DMS53 treated with DMSO at 0.1 percent for 48 hours (cell line): ENCODE results near the gene CISD3.

Experiments
- DNase-seq: peaks from one replicate; lab custom pipeline; 2025; ENCODE audit not compliant: unreplicated experiment; lab: John Stamatoyannopoulos, UW

Gene CISD3

DNA sequence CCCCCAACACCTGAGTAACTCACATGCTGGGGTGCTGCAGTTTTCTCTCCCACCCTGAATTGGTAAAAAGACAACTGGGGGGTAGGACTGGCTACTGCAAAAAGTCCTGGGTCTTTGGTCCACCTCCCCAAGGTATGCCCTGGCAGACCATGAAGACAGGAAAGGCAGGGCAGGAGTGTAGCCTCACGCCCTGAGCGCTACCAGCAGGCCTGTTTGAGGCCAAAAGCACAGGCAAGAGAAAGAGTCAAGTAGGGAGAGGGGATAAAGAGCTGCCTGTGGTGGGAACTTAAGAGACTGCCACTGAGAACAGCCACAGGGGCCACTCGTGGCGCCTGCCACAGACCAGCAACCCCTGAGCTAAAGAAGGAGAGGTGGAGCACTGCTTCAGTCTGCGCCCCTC, 36.2 kb downstream of the CISD3 start:
- DNase-seq, result no peak

DNA sequence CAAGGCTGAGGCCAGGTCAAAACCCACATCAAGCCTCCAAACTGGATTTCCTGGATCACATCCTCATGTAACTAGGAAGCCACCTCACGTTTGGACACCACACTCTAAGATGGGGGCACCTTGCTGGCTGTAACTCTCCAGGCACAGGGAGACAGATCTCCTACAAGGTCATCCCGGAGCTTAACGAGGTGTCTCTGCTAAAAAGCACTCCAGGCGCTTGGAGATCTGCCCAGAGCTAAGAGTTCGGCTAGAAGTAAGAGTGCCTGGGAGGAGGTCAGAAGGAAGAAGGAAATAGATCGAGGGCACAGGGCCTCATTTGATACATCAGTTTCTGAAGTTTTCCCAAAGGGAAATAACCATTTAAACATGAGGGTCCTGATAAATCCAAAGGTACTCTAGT, 38.3 kb downstream of the CISD3 start:
- DNase-seq, result no peak

DNA sequence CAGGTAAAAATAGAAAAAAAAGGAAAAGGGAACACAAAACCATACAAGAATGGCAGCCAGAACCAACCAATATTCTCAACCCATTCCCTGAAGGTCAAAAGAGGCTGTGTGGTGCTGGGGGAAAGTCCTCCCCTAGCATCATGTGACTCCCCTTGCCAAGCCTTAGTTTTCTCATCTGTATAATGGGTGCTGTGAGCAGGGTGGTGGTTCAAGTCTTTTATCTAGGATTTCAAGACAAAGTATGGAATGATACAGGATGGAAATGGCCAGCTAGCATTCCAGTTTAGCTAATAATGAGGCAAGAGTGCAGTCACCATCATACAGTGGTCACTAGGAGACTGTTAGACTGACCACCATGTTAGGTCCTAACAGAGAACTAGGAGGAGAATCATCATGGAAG, 43.1 kb downstream of the CISD3 start:
- DNase-seq, result no peak

DNA sequence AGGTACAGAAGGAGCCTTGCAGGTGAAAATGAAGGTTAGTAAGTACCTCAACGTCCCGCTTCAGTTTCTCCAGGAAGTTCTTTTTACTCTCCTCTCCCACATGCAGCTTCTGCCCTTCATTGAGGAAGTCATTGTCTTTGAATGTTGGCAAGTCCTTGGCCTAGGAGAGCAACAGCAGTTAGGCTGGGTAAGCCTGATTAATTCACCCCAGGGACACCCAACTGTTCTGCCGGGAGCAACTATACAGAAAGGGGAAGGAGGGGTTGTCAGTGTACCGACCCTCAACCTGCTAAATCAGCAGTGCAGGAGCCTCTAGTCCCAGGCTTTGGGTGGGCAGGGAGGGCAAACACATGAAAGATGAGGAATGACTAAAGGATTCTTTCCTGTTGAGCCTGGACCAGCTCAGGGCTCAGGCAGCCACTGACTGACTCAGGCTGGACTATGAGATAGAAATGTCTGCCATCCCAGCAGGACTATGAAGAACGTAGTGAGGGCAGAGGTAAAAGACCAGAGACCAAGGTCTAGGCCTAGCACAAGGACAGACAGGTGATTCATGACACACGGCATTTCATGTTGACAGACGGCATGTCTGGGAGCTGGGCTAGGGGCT, 47.6 kb downstream of the CISD3 start:
- DNase-seq, result no peak

DNA sequence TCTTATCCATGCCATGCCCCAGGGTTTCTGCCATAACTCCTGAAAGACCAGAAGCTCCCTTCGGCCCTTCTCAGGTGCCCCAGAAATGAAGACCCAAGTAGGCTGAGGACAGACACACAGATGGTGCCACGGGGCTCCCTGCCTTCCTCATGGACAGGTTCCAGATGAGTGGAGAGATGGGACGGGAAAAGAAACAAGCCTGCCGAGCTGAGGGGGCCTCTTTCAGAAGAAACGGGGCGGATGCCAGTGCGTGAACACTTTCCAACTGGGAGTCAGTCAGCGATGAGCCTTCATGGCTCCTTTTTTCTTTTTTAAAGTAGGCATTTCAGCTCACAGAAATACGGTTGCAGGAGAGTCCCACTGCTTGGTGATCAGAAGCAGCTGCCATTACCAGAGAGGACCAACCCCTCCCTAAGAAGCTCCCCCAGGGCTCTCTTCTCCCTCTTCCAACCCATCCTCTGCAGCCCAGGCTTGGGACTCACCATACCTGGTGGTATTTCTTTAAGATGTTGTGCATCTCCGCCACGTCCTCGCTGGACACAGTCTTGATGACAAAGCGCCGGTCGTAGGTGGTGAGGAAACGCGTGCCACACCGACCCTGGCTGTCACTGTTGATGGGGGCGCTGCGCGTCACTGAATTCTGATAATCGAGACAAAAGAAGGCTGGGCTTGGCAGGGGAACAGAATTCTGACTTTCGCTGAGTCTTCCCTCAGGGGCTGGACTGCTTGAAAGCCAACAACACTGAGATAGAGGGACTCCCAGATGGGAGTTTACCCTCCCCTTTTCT, 50.0 kb downstream of the CISD3 start:
- DNase-seq, result no peak

DNA sequence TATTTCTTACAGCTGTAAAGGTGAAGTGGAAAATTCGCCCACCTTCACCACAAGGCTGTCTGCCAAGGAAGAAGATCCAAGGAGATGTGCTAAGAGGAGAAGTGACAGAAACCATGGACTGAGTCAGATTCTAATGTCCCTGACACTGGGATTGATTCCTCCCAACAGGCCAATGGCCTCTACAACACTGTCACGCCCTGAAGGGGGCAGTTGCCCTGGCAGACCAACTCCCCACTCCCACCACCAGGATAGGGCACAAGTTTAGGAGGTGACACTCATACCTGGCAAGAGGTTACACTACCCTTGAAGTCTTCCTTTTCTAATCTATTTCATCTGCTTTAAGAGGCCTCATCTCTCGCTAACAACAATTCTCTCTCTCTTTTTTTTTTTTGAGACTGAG, 53.1 kb downstream of the CISD3 start:
- no peak for DNase-seq
